Measurements from ENCODE around the gene DDR2. TPM values are rescaled to one million over a fixed set of nuclear protein-coding genes. Genes with fewer than 3 reads are reported as not detected.

Gene DDR2
- total RNA-seq, 4 donors from 2014 or later: 40.9 to 88.8 (median 56.6) TPM

DNA sequence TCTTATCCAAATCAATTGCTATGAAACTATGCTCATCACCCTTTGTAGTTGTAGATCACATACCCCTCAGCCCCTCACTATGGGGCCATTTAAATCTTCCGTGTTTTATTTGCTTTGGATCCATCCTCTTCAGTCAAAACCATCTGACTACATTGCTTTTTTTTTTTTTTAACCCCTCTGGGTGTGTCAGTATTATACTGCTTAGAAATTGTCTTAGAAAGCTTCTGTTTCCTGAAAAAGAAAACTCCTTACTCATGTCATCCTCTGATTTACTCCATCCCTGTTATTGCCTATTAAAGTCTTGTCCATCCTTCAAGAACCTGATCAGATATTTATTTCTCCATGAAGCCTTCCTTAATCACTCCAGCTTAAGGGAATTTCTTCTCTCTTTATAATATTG is 84.3 kb downstream of the DDR2 start:
- no peak for DNase-seq
- 10 to 28% methylated on average over 1 of the region's 1 CpG for WGBS, 2 donors
- H3K4me1 ChIP-seq: peaks cover 0 to 12% of the 10 kb centered on the region in 2 donors

DNA sequence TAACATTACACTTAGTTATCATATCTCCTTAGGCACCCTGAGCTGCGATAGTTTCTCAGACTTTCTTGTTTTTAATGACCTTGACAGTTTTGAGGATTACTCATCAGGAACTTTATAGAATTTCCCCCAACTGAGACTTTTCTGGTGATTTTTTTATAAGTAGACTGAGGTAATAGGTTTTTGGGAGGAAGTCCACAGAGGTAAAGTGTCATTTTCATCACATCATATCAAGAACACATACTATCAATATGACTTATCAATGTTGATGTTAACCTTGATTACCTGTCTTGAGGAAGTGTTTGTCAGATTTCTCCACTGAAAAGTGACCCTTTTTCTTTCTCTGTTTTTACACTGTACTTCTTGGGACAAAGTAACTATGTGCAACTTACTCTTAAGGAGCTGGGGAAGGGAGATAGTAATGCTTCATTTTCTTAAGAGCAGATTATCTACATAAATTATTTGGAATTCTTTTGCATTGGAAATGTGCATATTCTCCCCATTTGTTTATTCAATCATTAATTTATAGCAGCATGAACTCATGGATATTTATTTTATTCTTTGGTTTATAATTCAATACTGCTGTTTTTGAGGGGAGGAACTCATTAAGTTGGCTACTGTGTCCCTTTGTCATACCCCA is 85.4 kb downstream of the DDR2 start:
- Histone ChIP-seq H3K4me1 (peaks cover 0 to 10% of the 10 kb centered on the region in 2 donors), H3K9me3 (no peaks in the 10 kb centered on the region), H3K27ac (no peak overlapping the region), H3K4me3 (replicated peaks in 1 of 3) (no peak overlapping the region), H3K36me3 (no peaks in the 10 kb centered on the region), H3K27me3 (no peaks in the 10 kb centered on the region)
- WGBS, 2 donors: 95 to 97% methylated on average over 1 of the region's 1 CpG
- intact Hi-C loops (cut with DNase I): no loop called here
- no peak for DNase-seq
- TF ChIP-seq, protein P1, sequence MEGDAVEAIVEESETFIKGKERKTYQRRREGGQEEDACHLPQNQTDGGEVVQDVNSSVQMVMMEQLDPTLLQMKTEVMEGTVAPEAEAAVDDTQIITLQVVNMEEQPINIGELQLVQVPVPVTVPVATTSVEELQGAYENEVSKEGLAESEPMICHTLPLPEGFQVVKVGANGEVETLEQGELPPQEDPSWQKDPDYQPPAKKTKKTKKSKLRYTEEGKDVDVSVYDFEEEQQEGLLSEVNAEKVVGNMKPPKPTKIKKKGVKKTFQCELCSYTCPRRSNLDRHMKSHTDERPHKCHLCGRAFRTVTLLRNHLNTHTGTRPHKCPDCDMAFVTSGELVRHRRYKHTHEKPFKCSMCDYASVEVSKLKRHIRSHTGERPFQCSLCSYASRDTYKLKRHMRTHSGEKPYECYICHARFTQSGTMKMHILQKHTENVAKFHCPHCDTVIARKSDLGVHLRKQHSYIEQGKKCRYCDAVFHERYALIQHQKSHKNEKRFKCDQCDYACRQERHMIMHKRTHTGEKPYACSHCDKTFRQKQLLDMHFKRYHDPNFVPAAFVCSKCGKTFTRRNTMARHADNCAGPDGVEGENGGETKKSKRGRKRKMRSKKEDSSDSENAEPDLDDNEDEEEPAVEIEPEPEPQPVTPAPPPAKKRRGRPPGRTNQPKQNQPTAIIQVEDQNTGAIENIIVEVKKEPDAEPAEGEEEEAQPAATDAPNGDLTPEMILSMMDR (IDR thresholded peaks at IDR 0.05): no peak
- TF ChIP-seq POLR2A (IDR thresholded peaks at IDR 0.05): no peak

More for the DNA sequence above, 84.3 kb downstream of the DDR2 start:
- H3K9me3 ChIP-seq: no peaks in the 10 kb centered on the region
- H3K27me3 ChIP-seq: no peaks in the 10 kb centered on the region
- no peak for TF ChIP-seq POLR2A (IDR thresholded peaks at IDR 0.05)
- TF ChIP-seq, protein P1 (IDR thresholded peaks at IDR 0.05): no peak
- no peak overlapping the region for H3K4me3 ChIP-seq (replicated peaks in 1 of 3)
- intact Hi-C loops (cut with DNase I): no loop called here
- no peak overlapping the region for H3K27ac ChIP-seq
- H3K36me3 ChIP-seq: no peaks in the 10 kb centered on the region

DNA sequence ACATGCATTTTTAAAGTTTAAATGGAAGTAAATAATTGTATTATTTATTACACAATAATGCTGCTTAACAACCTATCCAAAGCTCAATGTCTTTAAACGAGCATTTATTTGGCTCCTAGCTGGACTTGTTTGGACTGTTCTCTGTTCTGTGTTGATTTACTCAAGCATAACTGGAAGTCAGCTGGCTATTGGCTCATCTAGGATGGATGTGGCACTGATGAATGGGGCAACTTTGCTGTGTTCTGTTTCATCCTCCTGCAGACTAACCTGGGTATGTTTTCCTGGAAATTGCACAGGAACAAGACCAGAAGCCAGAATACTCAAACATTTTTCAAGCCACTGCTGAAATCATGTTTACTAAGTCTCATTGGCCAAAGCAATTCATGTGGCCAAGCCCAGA is 87.4 kb downstream of the DDR2 start:
- H3K27me3 ChIP-seq: no peaks in the 10 kb centered on the region
- WGBS, 2 donors: 61 to 69% methylated on average over 1 of the region's 1 CpG
- no peak for TF ChIP-seq POLR2A (IDR thresholded peaks at IDR 0.05)
- TF ChIP-seq, protein P1 (IDR thresholded peaks at IDR 0.05): no peak

DNA sequence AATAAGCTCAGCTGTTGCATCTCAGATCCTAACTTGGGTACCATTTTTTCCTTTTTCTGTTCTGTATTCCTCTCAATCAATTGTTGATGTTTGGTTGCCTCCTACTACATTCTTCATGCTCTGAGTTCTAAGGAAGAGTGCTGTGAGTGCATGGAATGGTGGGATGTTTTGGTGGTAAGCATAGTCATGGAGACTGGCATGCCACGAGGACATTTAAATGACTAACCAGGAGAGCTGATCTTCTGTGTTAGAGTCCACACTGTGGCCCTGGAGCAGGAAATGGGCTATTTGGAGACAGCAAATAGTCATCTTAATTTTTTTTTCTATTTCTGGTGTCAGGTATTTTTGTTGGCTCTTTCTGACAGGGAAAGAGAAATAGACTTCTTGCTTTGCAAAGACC is 88.7 kb downstream of the DDR2 start:
- no peaks in the 10 kb centered on the region for H3K36me3 ChIP-seq
- H3K4me3 ChIP-seq (replicated peaks in 1 of 3): no peak overlapping the region
- no peak overlapping the region for H3K27ac ChIP-seq
- peaks cover 0 to 8% of the 10 kb centered on the region in 2 donors for H3K4me1 ChIP-seq
- intact Hi-C loops (cut with DNase I): no loop called here
- no peaks in the 10 kb centered on the region for H3K27me3 ChIP-seq
- no peak for DNase-seq
- no peaks in the 10 kb centered on the region for H3K9me3 ChIP-seq
- WGBS, 2 donors: 70 to 87% methylated on average over 1 of the region's 1 CpG
- TF ChIP-seq, protein P1 (IDR thresholded peaks at IDR 0.05): no peak
- TF ChIP-seq POLR2A (IDR thresholded peaks at IDR 0.05): no peak

More for the DNA sequence above, 87.4 kb downstream of the DDR2 start:
- H3K4me1 ChIP-seq: peaks cover 0 to 8% of the 10 kb centered on the region in 2 donors
- H3K27ac ChIP-seq: no peak overlapping the region
- no peak for DNase-seq
- H3K36me3 ChIP-seq: no peaks in the 10 kb centered on the region
- no peak overlapping the region for H3K4me3 ChIP-seq (replicated peaks in 1 of 3)
- H3K9me3 ChIP-seq: no peaks in the 10 kb centered on the region
- intact Hi-C loops (cut with DNase I): no loop called here

DNA sequence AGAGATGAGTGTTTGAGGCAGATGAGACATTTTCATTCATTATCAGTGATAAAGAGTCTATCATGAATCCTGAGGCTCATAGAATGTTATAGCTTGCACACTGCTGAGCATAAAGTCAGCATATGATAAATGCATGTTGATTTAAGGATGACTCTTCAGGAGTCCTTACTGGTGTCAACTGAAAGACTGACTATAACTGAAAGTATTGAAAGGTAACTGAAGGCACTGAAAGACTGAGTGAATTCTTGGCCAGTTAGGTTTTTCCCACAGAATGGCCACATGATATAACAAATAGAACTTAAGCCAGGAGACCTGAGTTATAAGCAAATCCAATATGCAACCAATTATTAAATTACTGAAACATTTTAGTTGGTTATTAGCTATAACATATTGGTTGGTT is 89.2 kb downstream of the DDR2 start:
- Histone ChIP-seq H3K27ac (no peak overlapping the region), H3K4me1 (peaks cover 0 to 4% of the 10 kb centered on the region in 2 donors), H3K9me3 (no peaks in the 10 kb centered on the region), H3K36me3 (no peaks in the 10 kb centered on the region), H3K4me3 (replicated peaks in 1 of 3) (no peak overlapping the region), H3K27me3 (no peaks in the 10 kb centered on the region)
- no peak for DNase-seq
- intact Hi-C loops (cut with DNase I): no loop called here
- no peak for TF ChIP-seq POLR2A (IDR thresholded peaks at IDR 0.05)
- TF ChIP-seq, protein P1 (IDR thresholded peaks at IDR 0.05): no peak
